GM12878 (cell line): ENCODE data around the gene ZNF407. TPM values are rescaled to one million over a fixed set of nuclear protein-coding genes. Genes with fewer than 3 reads are reported as not detected.

Source experiments
- ATAC-seq: fragments of 200-7000 bp; cut with Tn5 transposase; 3 replicates; pipeline ENCODE4 v1.9.1; 2020; ENCODE audit warnings: mild to moderate bottlenecking, moderate library complexity
- BruUV-seq: library from RNA; stranded (reverse); fragments of 400-500 nt; replicated peaks from 2 replicates; lab custom pipeline; 2021; lab: Mats Ljungman, UMichigan
- CTCF ChIA-PET: fragments of 300-600 bp; sonication (Branson Sonifier 250); formaldehyde crosslinking; extraction: SDS; loops from one replicate; lab custom pipeline; 2021; ENCODE audit warnings: inconsistent platforms; lab: Yijun Ruan, JAX
- POLR2A ChIA-PET: fragments of 350-600 bp; formaldehyde crosslinking; extraction: SDS; loops from one replicate; lab custom pipeline; 2021; ENCODE audit warnings: inconsistent platforms; lab: Charles Lee
- RAD21 ChIA-PET: fragments of 300-600 bp; sonication (Branson Sonifier 250); formaldehyde crosslinking; loops from one replicate; lab custom pipeline; 2023; ENCODE audit warnings: antibody characterized with exemption; ENCODE audit not compliant: unreplicated experiment; lab: Charles Lee
- SMC1A ChIA-PET: fragments of 300-600 bp; sonication (Branson Sonifier 250); formaldehyde crosslinking; loops from one replicate; lab custom pipeline; 2023; ENCODE audit not compliant: unreplicated experiment, uncharacterized antibody; lab: Charles Lee
- DNase-seq: peaks from one replicate; pipeline ENCODE4 v3.0.0-alpha.2; 2011; ENCODE audit warnings: low read depth, low spot score
- FAIRE-seq: peaks from 3 replicates; lab custom pipeline; 2011; peaks lifted over from hg19 to GRCh38; lab: Jason Lieb, UNC
- H2AFZ ChIP-seq: 2 replicates; pipeline ENCODE4 v1.6.0; 2011; ENCODE audit warnings: low read depth, low read length, control low read depth; ENCODE audit not compliant: control insufficient read depth
- H3K27ac ChIP-seq: 2 replicates; pipeline ENCODE4 v1.5.1; 2011; ENCODE audit warnings: control low read depth; ENCODE audit not compliant: control insufficient read depth, insufficient read depth
- H3K27me3 ChIP-seq, 2 experiments: replicated peaks in 1 of 2; 2 replicates each; pipeline versions ENCODE4 v1.6.0 to v1.6.1; 2011; ENCODE audit warnings: low read length in 1 of 2; ENCODE audit not compliant: control insufficient read depth in 2 of 2, insufficient read depth in 2 of 2
- H3K36me3 ChIP-seq, 2 experiments: 2 replicates each; pipeline ENCODE4 v1.5.1; 2011; ENCODE audit warnings: low read length in 1 of 2; ENCODE audit not compliant: control insufficient read depth in 2 of 2, insufficient read depth in 2 of 2
- H3K4me1 ChIP-seq: 2 replicates; pipeline ENCODE4 v1.6.1; 2011; ENCODE audit warnings: mild to moderate bottlenecking, low read length, moderate library complexity, mixed read lengths; ENCODE audit not compliant: control insufficient read depth, insufficient read depth
- H3K4me2 ChIP-seq: 2 replicates; pipeline ENCODE4 v1.6.0; 2011; ENCODE audit warnings: control low read depth; ENCODE audit not compliant: control insufficient read depth, insufficient read depth
- H3K4me3 ChIP-seq: fragments of 200-600 bp; sonication (generic); 2 replicates; pipeline ENCODE4 v1.5.1; 2016
- H3K79me2 ChIP-seq: 2 replicates; pipeline ENCODE4 v1.6.0; 2011; ENCODE audit warnings: low read length; ENCODE audit not compliant: control insufficient read depth, insufficient read depth
- H3K9ac ChIP-seq: 2 replicates; pipeline ENCODE4 v1.8.0; 2011; ENCODE audit warnings: low read length, control low read depth, mixed read lengths; ENCODE audit not compliant: control insufficient read depth, insufficient read depth
- H3K9me3 ChIP-seq: replicated peaks from 3 replicates; pipeline ENCODE4 v1.5.1; 2011; ENCODE audit warnings: mild to moderate bottlenecking, low read length; ENCODE audit not compliant: control insufficient read depth, insufficient read depth
- H4K20me1 ChIP-seq: 2 replicates; pipeline ENCODE4 v1.6.0; 2011; ENCODE audit not compliant: control insufficient read depth, insufficient read depth
- ASH2L ChIP-seq: fragments of 300-600, 200-600 bp; sonication (generic); IDR thresholded peaks from 2 replicates; pipeline ENCODE4 v1.6.1; 2017; ENCODE audit warnings: low read depth, mild to moderate bottlenecking, borderline replicate concordance
- BHLHE40 ChIP-seq, 2 experiments: fragments of 450-650 bp in 1 of 2; IDR thresholded peaks; 2 replicates each; pipeline ENCODE4 v1.6.1; 2011 to 2017; ENCODE audit warnings: low read depth in 2 of 2, borderline replicate concordance in 1 of 2, improper control_type of control experiment in 1 of 2, low read length in 1 of 2, mild to moderate bottlenecking in 1 of 2
- BMI1 ChIP-seq: fragments of 450-650 bp; IDR thresholded peaks from 2 replicates; pipeline ENCODE4 v1.6.1; 2016; ENCODE audit warnings: mild to moderate bottlenecking, moderate library complexity, borderline replicate concordance
- CBX5 ChIP-seq: sonication (generic); IDR thresholded peaks from 2 replicates; pipeline ENCODE4 v1.6.1; 2016; ENCODE audit warnings: low read depth, moderate library complexity, mild to moderate bottlenecking, inconsistent platforms
- CEBPB ChIP-seq, 2 experiments: fragments of 150-350 bp in 1 of 2; IDR thresholded peaks; 2 replicates each; pipeline ENCODE4 v1.6.1; 2012 to 2014; ENCODE audit warnings: low read depth in 2 of 2, low read length in 2 of 2, borderline replicate concordance in 1 of 2, inconsistent platforms in 1 of 2
- CREB1 ChIP-seq: IDR thresholded peaks from 2 replicates; pipeline ENCODE4 v1.6.1; 2012; ENCODE audit warnings: low read depth, mild to moderate bottlenecking, inconsistent platforms
- ESRRA ChIP-seq: IDR thresholded peaks from 2 replicates; pipeline ENCODE4 v1.6.1; 2012; ENCODE audit warnings: mild to moderate bottlenecking, low read length, improper control_type of control experiment
- ETV6 ChIP-seq, 2 experiments: fragments of 450-650 bp in 1 of 2; IDR thresholded peaks in 1 of 2; conservative IDR thresholded peaks in 1 of 2; 2 replicates each; pipeline ENCODE4 v1.6.1; 2014; ENCODE audit warnings: antibody characterized with exemption in 1 of 2, borderline replicate concordance in 1 of 2, low read depth in 1 of 2, mild to moderate bottlenecking in 1 of 2, moderate library complexity in 1 of 2
- EZH2 ChIP-seq: IDR thresholded peaks from 2 replicates; pipeline ENCODE4 v1.6.1; 2012; ENCODE audit warnings: low read depth, mild to moderate bottlenecking, control low read depth, inconsistent platforms, low read length, borderline replicate concordance; ENCODE audit not compliant: control insufficient read depth
- HDAC2 ChIP-seq: fragments of 200-600 bp; sonication (generic); IDR thresholded peaks from 2 replicates; pipeline ENCODE4 v1.6.1; 2017
- IRF3 ChIP-seq: fragments of 450-650 bp; IDR thresholded peaks from 2 replicates; pipeline ENCODE4 v1.6.1; 2014; ENCODE audit warnings: mild to moderate bottlenecking
- LARP7 ChIP-seq: fragments of 450-650 bp; IDR thresholded peaks from 2 replicates; pipeline ENCODE4 v1.6.1; 2017; ENCODE audit warnings: mild to moderate bottlenecking
- MTA3 ChIP-seq: IDR thresholded peaks from 2 replicates; pipeline ENCODE4 v1.6.1; 2012; ENCODE audit warnings: low read length, inconsistent platforms, borderline replicate concordance
- PML ChIP-seq: IDR thresholded peaks from 2 replicates; pipeline ENCODE4 v1.6.1; 2012; ENCODE audit warnings: low read length, inconsistent platforms
- RB1 ChIP-seq: fragments of 450-650 bp; formaldehyde crosslinking; IDR thresholded peaks from 2 replicates; pipeline ENCODE4 v1.6.1; 2017; ENCODE audit warnings: mild to moderate bottlenecking, borderline replicate concordance
- RCOR1 ChIP-seq: conservative IDR thresholded peaks from 2 replicates; pipeline ENCODE4 v1.6.1; 2012; ENCODE audit warnings: low read depth, low read length, improper control_type of control experiment
- SKIL ChIP-seq: fragments of 450-650 bp; IDR thresholded peaks from 2 replicates; pipeline ENCODE4 v1.6.1; 2017; ENCODE audit warnings: mild to moderate bottlenecking, low read depth, inconsistent platforms; ENCODE audit not compliant: poor library complexity, severe bottlenecking
- SP1 ChIP-seq: IDR thresholded peaks from one replicate; pipeline ENCODE4 v1.6.1; 2011; ENCODE audit warnings: low read depth, low read length
- SUPT20H ChIP-seq: IDR thresholded peaks from 2 replicates; pipeline ENCODE4 v1.6.1; 2011; ENCODE audit warnings: low read depth, mild to moderate bottlenecking, low read length, moderate library complexity, borderline replicate concordance; ENCODE audit not compliant: control insufficient read depth
- TARDBP ChIP-seq: IDR thresholded peaks from 2 replicates; pipeline ENCODE4 v1.6.1; 2016; ENCODE audit warnings: borderline replicate concordance
- USF2 ChIP-seq: IDR thresholded peaks from 2 replicates; pipeline ENCODE4 v1.6.1; 2011; ENCODE audit warnings: low read depth, low read length, improper control_type of control experiment, borderline replicate concordance
- WGBS: methylation state at CpG from one replicate; pipeline ENCODE4 v1.1.6; 2016; ENCODE audit warnings: low lambda C conversion rate; ENCODE audit not compliant: insufficient replicate concordance, insufficient coverage; ENCODE audit errors: missing lambda C conversion rate; 5-methylcytosine and 5-hydroxymethylcytosine counted together
- in situ Hi-C: fragments of 300-500 bp; cut with MboI; formaldehyde crosslinking; loops from 9 replicates; pipeline ENCODE4 v1.14.3; 2018; ENCODE audit warnings: mixed read lengths
- intact Hi-C: fragments of 100-400 bp; cut with micrococcal nuclease; formaldehyde crosslinking; loops from one replicate; pipeline ENCODE4 v1.14.2; 2022; ENCODE audit not compliant: unreplicated experiment
- polyA plus RNA-seq, 11 experiments: library from polyadenylated mRNA; depleted of rRNA in 4 of 11; unstranded in 6 of 11; stranded (reverse) in 5 of 11; fragments of >200 nt; fragmentation: Nextera tagmentation in 4 of 11; fragmentation: Illumina TruSeq in 1 of 11; extraction: Ambion mirVana in 4 of 11; extraction: Trizol in 1 of 11; gene quantifications; 1 replicate in 1 of 11; 2 replicates in 10 of 11; pipeline versions ENCODE4 v1.2.1 to v1.2.3, GENCODE V29; 2011 to 2016; ENCODE audit warnings: inconsistent platforms in 2 of 11, missing spikeins in 2 of 11, low read depth in 1 of 11
- total RNA-seq, 4 experiments: library from RNA; depleted of rRNA in 3 of 4; stranded (reverse); fragments of >200 nt in 3 of 4; fragmentation: Illumina TruSeq in 1 of 4; extraction: Trizol in 1 of 4; gene quantifications; 2 replicates each; pipeline versions ENCODE4 v1.2.1 to v1.2.3, GENCODE V29; 2013 to 2021

The ZNF407 gene
- total and polyA plus RNA-seq, 10 of the 15 experiments (the other 5 are each of a cell fraction or from before 2014, with no cell fraction given), result 0.69 to 11.6 (median 5.3) TPM

DNA sequence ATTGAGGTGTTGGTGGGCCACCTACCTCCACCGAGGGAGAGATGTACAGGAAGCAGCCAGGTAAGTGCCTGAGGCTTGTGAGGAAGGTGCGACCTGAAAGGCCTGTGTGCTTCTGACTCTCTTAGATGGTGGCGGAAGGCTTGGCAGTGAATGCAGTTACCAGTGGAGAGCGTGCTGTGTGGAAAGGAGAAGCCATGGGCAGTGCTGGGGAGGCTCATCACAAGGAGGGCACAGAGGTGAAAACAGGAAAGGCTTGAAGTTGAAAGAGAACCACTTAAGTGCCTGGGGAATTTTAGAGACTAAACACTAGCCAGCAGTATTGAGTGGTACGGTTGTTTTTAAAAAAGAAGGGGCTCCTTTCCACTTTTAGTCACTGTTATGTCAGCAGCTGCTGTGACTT is 130.9 kb downstream of the ZNF407 start (continued):
- no peak for TF ChIP-seq SKIL
- TF ChIP-seq LARP7, result no peak
- TF ChIP-seq EZH2, result no peak
- no peak for TF ChIP-seq HDAC2
- no peak for TF ChIP-seq ESRRA
- TF ChIP-seq PML, result no peak
- no peak for TF ChIP-seq IRF3
- no peak for TF ChIP-seq CEBPB (IDR thresholded peaks at IDR 0.05; ENCODE audit: borderline replicate concordance in 1 of 2, low read depth in 2 of 2, low read length in 2 of 2)
- TF ChIP-seq CBX5, result no peak

GRCh38 chr18:74731097-74731496 is 133.4 kb downstream of the ZNF407 start:
- H3K4me1 ChIP-seq, result no peaks in the 10 kb centered on the region
- ChIA-PET RAD21 (no interaction called here), SMC1A (interaction anchor here (1.0 to 1.3 kb wide), 2 partner anchors 11 to 42 kb away, joined by 3 read pairs; no protein-coding TSS in a partner anchor), CTCF (no interaction called here), POLR2A (no interaction called here)
- no peak overlapping the region for H3K4me3 ChIP-seq
- FAIRE-seq, result no peak
- intact Hi-C loops, result no loop called here
- no peak overlapping the region for H3K27ac ChIP-seq
- no peaks in the 10 kb centered on the region for H3K27me3 ChIP-seq
- H4K20me1 ChIP-seq, result no peaks in the 10 kb centered on the region
- DNase-seq, result no peak
- peaks cover 0 to 6% of the 10 kb centered on the region in 2 experiments; a peak in 1 of 4 replicates for H3K36me3 ChIP-seq
- H3K79me2 ChIP-seq, result no peaks in the 10 kb centered on the region
- no peaks in the 10 kb centered on the region for H3K9me3 ChIP-seq
- no peak overlapping the region for H3K4me2 ChIP-seq
- H2AFZ ChIP-seq, result no peak overlapping the region
- WGBS, result 100% methylated on average over 5 of the region's 5 CpGs
- H3K9ac ChIP-seq, result no peak overlapping the region
- BruUV-seq, result no TSS peak
- ATAC-seq, result no peak
- in situ Hi-C loops, result no loop called here
- TF ChIP-seq USF2 (no peak), SP1 (no peak), BHLHE40 (IDR thresholded peaks at IDR 0.05; ENCODE audit: borderline replicate concordance in 1 of 2, low read depth in 2 of 2, low read length in 1 of 2) (no peak), BMI1 (no peak), RCOR1 (no peak), ETV6 (conservative IDR thresholded peaks at IDR 0.05 in 1 of 2, IDR thresholded peaks at IDR 0.05 in 1 of 2; ENCODE audit: borderline replicate concordance in 1 of 2, low read depth in 1 of 2) (no peak), TARDBP (no peak), RB1 (no peak), MTA3 (no peak), SUPT20H (no peak), ASH2L (no peak), CREB1 (no peak)
